H1 (cell line): Measurements from ENCODE around the gene ZNF536. TPM values are rescaled to one million over a fixed set of nuclear protein-coding genes. Genes with fewer than 3 reads are reported as not detected.

Source experiments
- CTCF ChIA-PET: fragments of 300-600 bp; sonication (Branson Sonifier 250); formaldehyde crosslinking; loops from one replicate; lab custom pipeline; 2021; ENCODE audit not compliant: partially characterized antibody; lab: Charles Lee
- POLR2A ChIA-PET: fragments of 300-600 bp; sonication (Branson Sonifier 250); formaldehyde crosslinking; loops from one replicate; lab custom pipeline; 2021; ENCODE audit warnings: inconsistent platforms; ENCODE audit not compliant: partially characterized antibody; lab: Charles Lee
- DNase-seq, 2 experiments: peaks; one replicate each; pipeline versions ENCODE4 v3.0.0 to v3.0.0-alpha.2; 2010 to 2022; ENCODE audit warnings: low spot score in 2 of 2, low read depth in 1 of 2, mixed read lengths in 1 of 2
- FAIRE-seq: peaks from 2 replicates; lab custom pipeline; 2011; peaks lifted over from hg19 to GRCh38; lab: Jason Lieb, UNC
- H2AFZ ChIP-seq: 2 replicates; pipeline ENCODE4 v1.8.1; 2012; ENCODE audit warnings: low read length, inconsistent platforms
- H2AK5ac ChIP-seq: 2 replicates; pipeline ENCODE4 v1.6.1; 2013; ENCODE audit warnings: low read depth, low read length
- H2BK120ac ChIP-seq: replicated peaks from 2 replicates; pipeline ENCODE3; 2013; ENCODE audit warnings: low read depth, low read length, inconsistent platforms
- H2BK12ac ChIP-seq: 2 replicates; pipeline ENCODE4 v1.6.1; 2013; ENCODE audit warnings: low read depth, low read length
- H2BK15ac ChIP-seq: 2 replicates; pipeline ENCODE4 v1.6.1; 2013; ENCODE audit warnings: low read length
- H2BK20ac ChIP-seq: 2 replicates; pipeline ENCODE4 v1.6.1; 2013; ENCODE audit warnings: low read length
- H2BK5ac ChIP-seq: 2 replicates; pipeline ENCODE4 v1.6.1; 2013; ENCODE audit warnings: low read depth, low read length
- H3K14ac ChIP-seq: 2 replicates; pipeline ENCODE4 v1.6.1; 2013; ENCODE audit warnings: inconsistent platforms; ENCODE audit not compliant: insufficient read length
- H3K18ac ChIP-seq: 2 replicates; pipeline ENCODE4 v1.6.1; 2013; ENCODE audit warnings: low read length; ENCODE audit errors: extremely low read depth
- H3K23ac ChIP-seq: 2 replicates; pipeline ENCODE4 v1.6.1; 2013; ENCODE audit warnings: inconsistent platforms; ENCODE audit not compliant: insufficient read length
- H3K23me2 ChIP-seq: 2 replicates; pipeline ENCODE4 v1.6.1; 2013; ENCODE audit warnings: low read depth, low read length
- H3K27ac ChIP-seq: 2 replicates; pipeline ENCODE4 v1.6.1; 2011; ENCODE audit warnings: low read depth, low read length, inconsistent platforms
- H3K27me3 ChIP-seq, 4 experiments: replicated peaks in 1 of 4; 1 replicate in 1 of 4; 2 replicates in 3 of 4; pipeline versions ENCODE4 v1.6.1 to v1.8.1; 2011 to 2013; ENCODE audit warnings: low read length in 3 of 4, mild to moderate bottlenecking in 3 of 4, inconsistent platforms in 2 of 4, mixed read lengths in 2 of 4, moderate library complexity in 1 of 4; ENCODE audit not compliant: control insufficient read depth in 3 of 4, insufficient read depth in 3 of 4; ENCODE audit errors: extremely low read depth in 1 of 4
- H3K36me3 ChIP-seq, 4 experiments: 2 replicates each; pipeline versions ENCODE4 v1.6.1 to v1.8.1; 2011 to 2013; ENCODE audit warnings: mild to moderate bottlenecking in 4 of 4, low read length in 3 of 4, moderate library complexity in 2 of 4, control low read depth in 1 of 4, inconsistent platforms in 1 of 4; ENCODE audit not compliant: insufficient read depth in 4 of 4, control insufficient read depth in 2 of 4
- H3K4ac ChIP-seq: replicated peaks from 2 replicates; pipeline ENCODE3; 2013; ENCODE audit warnings: low read length, low read depth, mixed read lengths, inconsistent platforms; ENCODE audit not compliant: insufficient read length
- H3K4me1 ChIP-seq, 4 experiments: replicated peaks in 1 of 4; 1 replicate in 1 of 4; 2 replicates in 3 of 4; pipeline versions ENCODE4 v1.6.1 to v1.8.1; 2011 to 2013; ENCODE audit warnings: low read length in 3 of 4, inconsistent platforms in 2 of 4, mixed read lengths in 1 of 4; ENCODE audit not compliant: insufficient read depth in 4 of 4, control insufficient read depth in 3 of 4
- H3K4me2 ChIP-seq, 2 experiments: 2 replicates each; pipeline versions ENCODE4 v1.6.1 to v1.8.1; 2011 to 2013; ENCODE audit warnings: low read depth in 2 of 2, low read length in 2 of 2, control low read depth in 1 of 2, inconsistent platforms in 1 of 2, mild to moderate bottlenecking in 1 of 2; ENCODE audit not compliant: insufficient read depth in 1 of 2
- H3K4me3 ChIP-seq, 4 experiments: fragments of 200-600, 300-600 bp in 1 of 4; sonication (generic), shearing (Covaris generic), sonication (Bioruptor Twin) in 1 of 4; 2 replicates each; pipeline versions ENCODE4 v1.5.1 to v1.8.1; 2011 to 2016; ENCODE audit warnings: low read length in 4 of 4, low read depth in 3 of 4, control low read depth in 2 of 4, inconsistent platforms in 2 of 4, mild to moderate bottlenecking in 2 of 4, mixed read lengths in 1 of 4, moderate library complexity in 1 of 4; ENCODE audit not compliant: insufficient read depth in 2 of 4; ENCODE audit errors: extremely low read depth in 1 of 4
- H3K56ac ChIP-seq: replicated peaks from 2 replicates; pipeline ENCODE3; 2013; ENCODE audit warnings: low read depth, mild to moderate bottlenecking, mixed read lengths, low read length, inconsistent platforms; ENCODE audit not compliant: insufficient read length
- H3K79me1 ChIP-seq: 2 replicates; pipeline ENCODE4 v1.6.1; 2013; ENCODE audit warnings: low read depth, low read length, control low read depth
- H3K79me2 ChIP-seq, 2 experiments: 2 replicates each; pipeline versions ENCODE4 v1.6.1 to v1.8.1; 2012 to 2013; ENCODE audit warnings: low read length in 2 of 2, mild to moderate bottlenecking in 2 of 2, inconsistent platforms in 1 of 2; ENCODE audit not compliant: insufficient read depth in 2 of 2, control insufficient read depth in 1 of 2
- H3K9ac ChIP-seq, 4 experiments: replicated peaks in 1 of 4; 1 replicate in 1 of 4; 2 replicates in 3 of 4; pipeline versions ENCODE4 v1.6.1 to v1.8.1; 2011 to 2013; ENCODE audit warnings: low read depth in 3 of 4, low read length in 3 of 4, control low read depth in 2 of 4, mild to moderate bottlenecking in 2 of 4, moderate library complexity in 2 of 4, inconsistent platforms in 1 of 4; ENCODE audit errors: extremely low read depth in 1 of 4
- H3K9me3 ChIP-seq, 2 experiments: 2 replicates each; pipeline versions ENCODE4 v1.6.1 to v1.8.1; 2012 to 2013; ENCODE audit warnings: mild to moderate bottlenecking in 2 of 2, moderate library complexity in 2 of 2, control low read depth in 1 of 2, inconsistent platforms in 1 of 2, low read depth in 1 of 2, low read length in 1 of 2, mixed read lengths in 1 of 2; ENCODE audit not compliant: insufficient read depth in 2 of 2
- H4K20me1 ChIP-seq, 2 experiments: replicated peaks in 1 of 2; 2 replicates each; pipeline versions ENCODE3 to v1.8.1; 2011 to 2013; ENCODE audit warnings: inconsistent platforms in 2 of 2, low read length in 2 of 2, mild to moderate bottlenecking in 1 of 2; ENCODE audit not compliant: insufficient read depth in 2 of 2, control insufficient read depth in 1 of 2
- H4K5ac ChIP-seq: 2 replicates; pipeline ENCODE4 v1.6.1; 2013; ENCODE audit warnings: low read length, low read depth, mixed read lengths, inconsistent platforms; ENCODE audit not compliant: insufficient read length
- H4K8ac ChIP-seq: 2 replicates; pipeline ENCODE4 v1.8.0; 2013; ENCODE audit warnings: mild to moderate bottlenecking, moderate library complexity, low read length, inconsistent platforms; ENCODE audit not compliant: insufficient read depth; ENCODE audit errors: extremely low read depth
- H4K91ac ChIP-seq: replicated peaks from 2 replicates; pipeline ENCODE3; 2013; ENCODE audit warnings: low read length, mixed read lengths, inconsistent platforms; ENCODE audit not compliant: insufficient read length
- BRCA1 ChIP-seq: IDR thresholded peaks from 2 replicates; pipeline ENCODE4 v1.6.1; 2012; ENCODE audit warnings: low read depth, low read length, improper control_type of control experiment
- CBX5 ChIP-seq: fragments of 300-800, 300-1000 bp; sonication (generic); IDR thresholded peaks from 2 replicates; pipeline ENCODE4 v1.7.1; 2016; ENCODE audit warnings: antibody characterized with exemption, low read length, low read depth
- WGBS, 2 experiments: shearing (Covaris generic) in 1 of 2; methylation state at CpG; one replicate each; pipeline versions ENCODE4 v1.1.6 to v1.1.7; 2013 to 2015; ENCODE audit warnings: low lambda C conversion rate in 2 of 2, mixed read lengths in 2 of 2, inconsistent platforms in 1 of 2, low coverage in 1 of 2, missing lambda C conversion rate in 1 of 2; ENCODE audit not compliant: insufficient replicate concordance in 2 of 2, insufficient coverage in 1 of 2, insufficient read length in 1 of 2; ENCODE audit errors: extremely low coverage in 1 of 2, missing lambda C conversion rate in 1 of 2; 5-methylcytosine and 5-hydroxymethylcytosine counted together
- polyA plus RNA-seq, 7 experiments: library from polyadenylated mRNA; depleted of rRNA in 3 of 7; stranded (reverse) in 5 of 7; unstranded in 2 of 7; fragments of >200 nt in 5 of 7; fragments of 200-250 nt in 2 of 7; gene quantifications; 1 replicate in 5 of 7; 2 replicates in 1 of 7; 4 replicates in 1 of 7; pipeline versions ENCODE4 v1.2.1 to v1.2.3, GENCODE V29; 2011 to 2013; ENCODE audit warnings: missing spikeins in 2 of 7, mixed read lengths in 2 of 7
- total RNA-seq: library from RNA; stranded (reverse); fragmentation: NEBNext Ultra II Directional; extraction: Animal tissue kit (Norgen Biotek cat#: 25700); gene quantifications from 2 replicates; pipeline ENCODE4 v1.2.1, GENCODE V29; 2021

The ZNF536 gene
- total and polyA plus RNA-seq, 2 of the 8 experiments (the other 6 are each of a cell fraction or from before 2014, with no cell fraction given) = 0.09 to 0.11 TPM

- DNase-seq = no peak
- Histone ChIP-seq H2BK120ac (no peak overlapping the region), H4K20me1 (peaks cover 0 to 7% of the 10 kb centered on the region in 2 experiments), H3K4ac (no peak overlapping the region), H3K79me1 (no peaks in the 10 kb centered on the region), H4K91ac (no peak overlapping the region), H3K4me2 (no peak overlapping the region), H4K8ac (no peak overlapping the region), H2AK5ac (no peak overlapping the region), H3K23me2 (peaks cover 7% of the 10 kb centered on the region; the same call in 1 of the 2 replicates), H2BK15ac (no peak overlapping the region), H3K56ac (no peak overlapping the region), H2BK5ac (no peak overlapping the region), H3K9ac (no peak overlapping the region), H2BK20ac (no peak overlapping the region), H3K27ac (no peak overlapping the region), H3K4me3 (no peak overlapping the region), H2AFZ (no peak overlapping the region), H3K14ac (no peak overlapping the region), H3K36me3 (no peaks in the 10 kb centered on the region), H2BK12ac (no peak overlapping the region), H3K18ac (no peak overlapping the region), H3K9me3 (no peaks in the 10 kb centered on the region), H4K5ac (no peak overlapping the region), H3K27me3 (no peaks in the 10 kb centered on the region), H3K4me1 (no peaks in the 10 kb centered on the region), H3K79me2 (no peaks in the 10 kb centered on the region), H3K23ac (no peak overlapping the region)
- ChIA-PET POLR2A (interaction anchor here (0.7 kb wide), 2 partner anchors 36 to 73 kb away, joined by 3 read pairs; no protein-coding TSS in a partner anchor), CTCF (interaction anchor here (0.9 kb wide), 1 partner anchor 10 kb away, joined by 3 read pairs; no protein-coding TSS in a partner anchor)
- WGBS, 2 experiments = 85% methylated on average over 10 of the region's 10 CpGs; no CpG with 5 or more reads in 1 of the 2 experiments
- TF ChIP-seq CBX5 (no peak), BRCA1 (no peak)
- no peak for FAIRE-seq
Observed at GRCh38 chr19:30334841-30335240, 37.3 kb upstream of the ZNF536 start.
